Measurements from ENCODE around the gene SCOC. TPM values are rescaled to one million over a fixed set of nuclear protein-coding genes. Genes with fewer than 3 reads are reported as not detected.
"Not testable (repeated sequence)": the region's sequence is repeated elsewhere in the genome, so short reads cannot be mapped to it uniquely, and the experiment has no call there.

Gene SCOC
- total RNA-seq, 1 experiment from 2014 or later = 83.0 TPM

DNA sequence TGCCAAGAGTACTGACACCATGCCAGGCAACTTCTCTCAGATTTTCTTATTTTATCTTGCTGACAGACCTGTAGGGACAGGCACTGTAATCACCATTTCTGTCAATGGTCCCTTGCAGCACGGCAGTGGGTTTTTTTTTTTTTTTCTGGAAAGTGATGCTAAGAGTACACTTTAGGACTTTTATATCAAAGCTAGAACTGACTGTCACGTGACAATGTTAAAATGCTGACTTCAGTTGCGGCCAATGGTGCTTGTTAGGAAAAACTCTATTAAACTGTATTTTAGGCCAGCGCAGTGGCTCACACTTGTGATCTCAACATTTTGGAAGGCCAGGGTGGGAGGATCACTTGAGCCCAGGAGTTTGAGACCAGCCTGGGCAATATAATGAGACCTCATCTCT, 12.3 kb upstream of the SCOC start:
- no peak for DNase-seq (ENCODE audit: low read depth)

DNA sequence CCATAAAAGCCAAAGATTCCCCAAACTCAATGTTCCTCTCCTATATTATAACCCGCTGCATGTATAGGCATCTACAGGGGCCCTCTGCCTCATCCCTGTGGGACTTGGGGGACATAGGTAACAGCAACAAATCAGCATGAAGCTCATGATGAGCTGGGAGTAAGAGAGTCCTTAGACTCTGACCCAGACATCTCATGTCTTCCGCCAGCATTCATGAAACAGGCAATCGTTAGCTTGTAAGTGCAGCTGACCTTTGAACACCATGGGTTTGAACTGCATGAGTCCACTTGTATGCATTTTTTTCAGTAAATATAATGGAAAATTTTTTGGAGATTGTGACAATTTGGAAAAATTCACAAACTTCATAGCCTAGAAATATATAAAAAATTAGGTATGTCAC, 10.4 kb upstream of the SCOC start:
- DNase-seq (ENCODE audit: low read depth) = no peak

DNA sequence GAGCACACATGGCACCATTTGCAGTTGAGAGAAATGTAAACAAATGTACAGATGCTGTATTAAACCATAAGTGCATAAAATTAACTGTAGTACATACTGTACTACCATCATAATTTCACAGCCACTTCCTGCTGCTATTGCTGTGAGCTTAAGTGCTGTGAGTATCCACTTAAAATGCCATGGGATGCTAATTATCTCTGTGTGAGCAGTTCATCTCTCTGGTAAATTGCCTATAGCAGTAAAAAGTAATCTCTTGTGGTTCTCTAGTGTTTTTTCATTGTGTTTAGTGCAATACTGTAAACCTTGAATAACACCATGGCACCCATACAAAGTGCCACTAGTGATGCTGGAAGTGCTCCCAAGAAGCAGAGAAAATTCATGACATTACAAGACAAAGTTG, 9.9 kb upstream of the SCOC start:
- DNase-seq (ENCODE audit: low read depth) = no peak

DNA sequence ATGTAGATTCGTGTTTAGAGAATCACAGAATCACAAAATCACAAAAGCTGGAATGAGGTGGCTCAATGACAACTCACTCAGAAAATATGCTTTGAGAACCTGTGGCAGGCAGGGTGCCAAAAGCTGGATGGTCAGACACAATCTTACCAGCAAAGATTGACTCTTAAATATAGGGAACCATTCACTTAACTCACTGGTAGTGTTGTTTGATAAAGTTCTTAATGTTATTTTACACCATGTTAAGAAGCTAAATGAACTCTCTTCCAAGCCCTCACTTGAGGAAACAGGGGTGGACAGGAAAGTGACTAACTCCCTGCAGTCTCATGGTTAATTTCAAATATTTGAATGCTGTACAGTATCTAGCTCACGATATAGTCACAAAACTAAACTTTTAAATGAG, 5.7 kb upstream of the SCOC start:
- DNase-seq (ENCODE audit: low read depth) = peak; percentile 79

DNA sequence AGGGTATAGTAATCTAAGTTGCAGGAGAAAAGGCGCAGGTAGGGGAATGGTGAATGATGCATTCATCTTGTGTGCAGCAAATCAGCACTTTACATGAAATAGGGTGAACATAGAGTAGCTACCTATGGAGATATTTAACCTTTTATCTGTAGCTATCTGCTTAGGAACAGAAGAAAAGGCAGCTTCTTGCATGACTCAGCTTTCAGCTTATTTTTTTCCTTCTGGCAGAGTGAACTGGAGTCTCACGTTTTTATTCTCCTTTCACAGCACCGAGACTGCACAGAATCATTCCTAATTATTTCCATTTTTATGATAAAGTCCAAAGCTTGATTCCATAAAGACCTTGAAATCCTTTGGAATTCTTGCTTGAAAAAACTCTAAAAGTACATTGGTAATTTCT, 4.8 kb upstream of the SCOC start:
- DNase-seq (ENCODE audit: low read depth) = peak; percentile 19

DNA sequence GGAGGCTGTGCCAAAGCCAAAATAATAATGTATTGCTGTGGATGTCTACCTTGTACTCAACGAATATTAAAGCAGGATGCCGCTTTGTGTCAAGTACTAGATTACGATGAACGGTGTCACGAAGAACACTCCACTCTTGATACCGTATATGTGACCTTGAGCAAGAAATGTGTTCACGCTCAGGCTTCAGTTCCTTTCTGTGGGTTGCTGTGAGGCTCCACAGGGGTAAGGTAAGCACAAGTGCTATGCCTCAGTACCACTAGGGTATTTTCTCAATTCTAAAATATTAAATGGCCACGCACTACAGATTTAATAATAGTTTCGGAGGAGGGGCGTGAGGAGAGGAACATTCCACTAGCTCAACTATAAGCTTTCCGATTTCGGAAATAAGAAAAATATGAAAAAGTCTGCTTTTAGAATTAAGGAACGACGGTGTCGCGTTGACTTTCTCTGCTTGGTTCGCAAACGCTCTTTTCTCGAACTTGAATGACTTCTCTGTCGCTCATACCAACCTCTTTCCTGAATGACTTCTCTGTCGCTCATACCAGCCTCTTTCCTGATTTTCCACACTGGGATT, 607 bp upstream of the SCOC start:
- peak; percentile 25 for DNase-seq (ENCODE audit: low read depth)

DNA sequence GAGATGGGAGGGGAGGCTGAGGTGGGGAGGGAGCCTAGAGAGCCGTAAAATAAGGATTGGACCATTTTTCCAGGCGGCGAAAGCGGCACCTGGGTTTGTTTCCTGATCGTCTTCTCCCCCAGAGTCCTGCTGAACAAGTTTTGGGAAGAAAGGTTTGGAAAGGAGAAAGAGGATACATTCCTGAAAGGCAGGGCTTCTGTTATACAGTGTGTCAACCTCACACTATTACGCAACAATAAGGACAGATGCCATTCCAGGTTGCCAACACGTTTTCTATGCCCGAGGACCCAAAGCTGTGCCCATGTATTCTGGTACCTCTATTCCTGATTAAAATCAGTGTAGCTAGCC, 658 bp downstream of the SCOC start:
- DNase-seq (ENCODE audit: low read depth) = no peak

DNA sequence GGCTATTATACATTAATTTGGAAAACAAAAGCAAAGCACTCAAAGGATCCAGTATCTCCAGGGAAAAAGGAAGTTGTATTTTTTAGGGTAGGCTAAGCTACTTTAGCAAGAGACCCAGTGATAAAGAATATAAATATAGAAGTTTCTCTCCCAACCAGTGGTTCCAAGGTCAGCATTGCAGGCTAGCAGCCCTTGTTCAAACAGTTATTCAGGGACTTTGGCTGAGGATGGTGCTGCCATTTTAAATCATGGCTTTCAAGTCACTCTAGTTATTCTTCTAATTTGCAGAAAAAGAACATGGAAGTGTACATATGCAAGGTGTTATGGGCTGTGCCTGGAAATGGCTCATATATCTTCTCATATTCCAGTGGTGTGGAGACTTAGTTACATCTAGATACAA, 9.3 kb downstream of the SCOC start:
- no peak for DNase-seq (ENCODE audit: low read depth)

DNA sequence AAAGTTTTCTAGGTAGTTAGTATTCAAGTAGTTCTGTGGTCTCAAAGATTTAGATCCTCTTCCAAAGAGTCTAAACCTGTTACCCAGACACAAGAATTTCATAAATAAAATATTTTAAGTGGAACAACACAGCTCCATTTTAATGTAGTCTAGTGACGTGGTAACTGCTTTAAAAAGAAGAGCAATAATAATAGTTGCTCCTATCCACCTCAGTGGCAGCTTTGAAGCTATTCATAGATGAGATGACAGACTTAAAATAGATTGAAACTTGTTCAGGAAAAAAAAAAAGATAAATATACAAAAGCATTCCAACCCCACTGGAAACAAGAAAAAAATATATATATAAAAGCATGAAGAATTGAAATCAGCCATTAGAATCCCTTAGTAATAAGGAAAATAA, 14.6 kb downstream of the SCOC start:
- DNase-seq (ENCODE audit: low read depth) = no peak

DNA sequence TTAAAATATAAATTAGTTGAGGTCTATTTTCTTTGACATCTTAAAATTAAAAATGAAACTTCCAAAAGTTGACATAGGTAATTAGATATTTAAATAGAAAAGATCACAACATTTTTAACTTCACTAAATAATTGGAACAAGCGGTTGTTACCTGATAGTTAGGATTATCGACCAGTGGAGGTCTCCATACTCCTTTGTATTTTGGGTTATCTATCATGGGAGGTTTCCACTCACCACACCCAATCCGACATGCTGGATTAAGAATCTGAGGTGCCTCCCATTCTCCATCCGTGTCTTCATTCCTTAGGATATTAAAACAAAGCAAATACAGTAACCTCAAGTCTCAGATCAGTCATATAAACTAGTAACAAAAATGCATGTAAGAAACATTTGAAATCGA, 22.2 kb downstream of the SCOC start:
- DNase-seq (ENCODE audit: low read depth) = peak; percentile 1

DNA sequence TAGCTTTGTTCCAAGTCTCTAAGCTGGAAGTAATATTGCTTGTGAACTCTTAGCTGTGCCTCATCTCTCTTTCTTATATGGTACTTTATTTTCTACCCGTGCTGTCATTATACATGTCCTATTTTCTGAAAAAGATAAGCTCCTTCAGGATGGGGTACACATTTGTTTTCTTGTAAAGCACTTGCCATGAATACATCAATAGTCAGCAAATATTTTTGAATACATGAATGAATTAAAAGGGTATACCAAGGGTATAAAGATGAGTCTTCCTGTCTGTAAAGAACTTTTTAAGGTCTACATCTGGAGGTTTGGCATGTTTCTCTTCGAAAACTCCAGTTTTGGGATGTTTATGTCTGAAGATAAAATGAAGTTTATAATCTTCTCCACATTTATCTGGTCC, 26.7 kb downstream of the SCOC start:
- DNase-seq (ENCODE audit: low read depth) = no peak

DNA sequence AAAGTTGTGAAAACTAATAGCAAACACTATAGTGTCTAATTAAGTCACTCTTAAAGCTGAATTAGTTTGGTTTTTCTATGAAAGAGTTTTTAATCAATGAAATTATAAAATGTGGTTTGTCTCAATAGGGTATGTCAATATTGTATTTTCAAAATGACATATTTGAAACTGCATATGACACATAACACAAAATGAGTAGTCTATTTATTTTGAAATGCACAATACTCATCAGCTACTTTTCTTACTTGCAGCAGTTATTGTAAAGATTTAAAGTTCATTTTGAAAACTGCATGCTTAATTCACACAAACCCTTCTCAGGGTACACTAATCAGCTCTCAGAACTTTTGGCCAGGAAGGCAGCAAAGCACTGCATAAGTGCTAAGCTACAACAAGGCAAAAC, 32.8 kb downstream of the SCOC start:
- no peak for DNase-seq (ENCODE audit: low read depth)

DNA sequence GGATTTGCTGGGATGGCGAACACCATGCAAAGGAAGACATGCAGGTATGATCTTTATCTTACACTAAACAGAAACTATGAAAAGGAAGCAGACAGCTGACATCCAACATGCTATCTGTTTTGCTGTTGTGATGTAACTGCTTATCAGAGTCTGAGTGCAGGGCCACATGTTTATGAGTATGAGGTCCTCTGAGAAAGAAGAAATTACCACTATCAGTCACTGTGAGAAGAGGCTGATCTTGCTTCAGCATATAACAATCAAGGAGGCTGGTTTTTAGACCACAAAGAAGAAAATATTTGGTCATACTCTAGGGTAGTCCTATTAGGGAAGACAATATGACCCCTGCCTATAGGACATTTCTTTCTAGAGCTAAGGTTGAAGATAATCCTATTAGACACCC, 35.5 kb downstream of the SCOC start:
- no peak for DNase-seq (ENCODE audit: low read depth)

DNA sequence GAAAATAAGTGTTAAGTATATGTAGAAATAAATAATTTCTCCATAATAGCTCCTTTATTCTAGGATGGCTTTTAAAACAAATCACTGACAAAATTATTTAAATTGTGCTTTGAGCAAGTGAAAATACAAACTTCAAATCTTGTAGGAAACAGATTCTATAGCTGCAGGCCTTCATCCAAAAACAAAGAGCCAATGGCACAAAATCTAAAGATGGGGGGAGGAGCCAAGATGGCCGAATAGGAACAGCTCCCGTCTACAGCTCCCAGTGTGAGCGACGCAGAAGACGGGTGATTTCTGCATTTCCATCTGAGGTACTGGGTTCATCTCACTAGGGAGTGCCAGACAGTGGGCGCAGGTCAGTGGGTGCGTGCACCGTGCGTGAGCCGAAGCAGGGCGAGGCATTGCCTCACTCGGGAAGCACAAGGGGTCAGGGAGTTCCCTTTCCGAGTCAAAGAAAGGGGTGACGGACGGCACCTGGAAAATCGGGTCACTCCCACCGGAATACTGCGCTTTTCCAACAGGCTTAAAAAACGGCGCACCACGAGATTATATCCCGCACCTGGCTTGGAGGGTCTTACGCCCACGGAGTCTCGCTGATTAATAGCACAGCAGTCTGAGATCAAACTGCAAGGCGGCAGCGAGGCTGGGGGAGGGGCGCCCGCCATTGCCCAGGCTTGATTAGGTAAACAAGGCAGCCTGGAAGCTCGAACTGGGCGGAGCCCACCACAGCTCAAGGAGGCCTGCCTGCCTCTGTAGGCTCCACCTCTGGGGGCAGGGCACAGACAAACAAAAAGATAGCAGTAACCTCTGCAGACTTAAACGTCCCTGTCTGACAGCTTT, 39.9 kb downstream of the SCOC start:
- not testable (repeated sequence) for DNase-seq (ENCODE audit: low read depth)

DNA sequence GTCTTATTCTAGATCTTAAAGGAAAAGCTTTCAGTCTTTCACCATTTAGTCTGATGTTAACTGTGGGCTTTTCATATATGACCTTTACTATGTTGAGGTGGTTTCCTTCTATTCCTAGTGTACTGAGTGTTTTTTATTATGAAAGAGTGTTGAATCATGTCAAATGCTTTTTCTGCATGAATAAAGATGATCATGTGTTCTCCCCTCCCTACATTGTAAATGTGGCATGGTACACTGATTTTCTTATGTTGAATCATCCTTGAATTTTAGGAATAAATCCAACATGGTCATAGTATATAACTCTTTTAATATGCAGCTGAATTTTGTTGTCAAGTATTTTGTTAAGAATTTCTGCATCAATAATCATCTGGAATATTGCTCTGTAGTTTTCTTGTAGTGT, 49.7 kb downstream of the SCOC start:
- peak; percentile 19 for DNase-seq (ENCODE audit: low read depth)

DNA sequence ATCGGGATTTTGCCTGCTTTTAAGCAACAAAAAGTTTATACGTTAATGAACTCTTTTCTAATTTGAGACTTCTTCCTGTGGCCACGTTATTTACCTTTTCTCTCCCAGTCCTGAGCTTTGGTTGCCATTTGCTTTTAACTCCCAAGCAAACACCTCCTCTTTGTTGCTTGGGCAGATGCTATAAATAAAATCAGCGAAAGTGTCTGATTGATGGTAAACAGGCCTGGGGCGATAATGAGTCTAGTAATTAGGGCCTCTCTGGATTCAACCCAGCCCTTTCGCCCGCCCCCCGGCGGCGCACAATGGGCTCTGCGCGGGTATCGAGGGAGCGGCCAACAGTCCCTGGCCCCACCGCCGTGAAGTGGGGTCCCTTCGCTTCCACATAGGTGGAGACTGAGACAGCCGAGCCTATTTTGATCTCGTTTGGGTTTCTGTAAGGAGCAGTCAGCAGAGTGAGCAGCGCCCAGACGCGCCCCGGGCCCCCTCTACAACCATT, 53.2 kb downstream of the SCOC start:
- no peak for DNase-seq (ENCODE audit: low read depth)

DNA sequence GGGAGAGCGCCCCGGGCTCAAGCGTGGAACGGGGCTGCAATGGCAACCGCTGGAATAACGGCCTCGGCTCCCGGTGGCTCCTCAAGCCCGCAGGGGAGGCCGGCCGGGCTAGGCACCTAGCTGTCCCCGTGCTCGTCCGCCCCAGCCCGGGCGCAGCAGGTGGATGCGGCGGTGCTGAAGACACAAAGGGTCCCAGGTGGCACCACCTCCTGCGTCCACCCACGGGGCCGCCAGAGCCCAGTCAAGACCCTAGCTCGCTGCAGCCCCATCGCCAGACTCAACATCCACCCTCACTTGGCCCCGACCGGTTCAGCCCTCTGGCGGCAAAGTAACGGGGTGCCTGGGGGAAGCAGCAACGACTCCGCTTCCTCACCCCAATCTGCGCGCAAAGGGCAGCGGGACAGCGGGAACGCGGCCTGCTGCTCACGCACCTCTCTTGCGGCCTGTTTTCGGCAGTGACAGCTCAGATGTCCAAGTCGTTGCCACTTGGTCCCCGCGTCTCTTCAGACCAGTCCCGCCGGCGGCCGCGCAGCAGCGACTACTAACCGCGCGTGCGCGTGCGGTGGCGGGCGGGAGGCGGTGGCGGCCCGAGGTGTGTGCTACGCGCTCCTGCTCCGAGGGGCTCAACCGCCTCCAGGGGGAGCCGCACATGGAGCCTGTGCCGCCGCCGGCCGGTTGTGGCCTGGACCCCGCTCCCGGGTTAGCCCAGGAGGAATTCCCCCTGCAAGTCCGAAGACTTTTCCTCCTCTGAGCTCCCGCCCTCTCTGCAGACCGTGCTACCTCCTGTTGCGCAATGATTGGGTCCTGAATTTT, 53.9 kb downstream of the SCOC start, which contains the start of gene CLGN:
Gene CLGN, minus strand, starts transcription at position 543 of the 813 bp plus-strand sequence. CDS start 14,570 bp downstream, outside the sequence.
- peak; percentile 55 for DNase-seq (ENCODE audit: low read depth)

DNA sequence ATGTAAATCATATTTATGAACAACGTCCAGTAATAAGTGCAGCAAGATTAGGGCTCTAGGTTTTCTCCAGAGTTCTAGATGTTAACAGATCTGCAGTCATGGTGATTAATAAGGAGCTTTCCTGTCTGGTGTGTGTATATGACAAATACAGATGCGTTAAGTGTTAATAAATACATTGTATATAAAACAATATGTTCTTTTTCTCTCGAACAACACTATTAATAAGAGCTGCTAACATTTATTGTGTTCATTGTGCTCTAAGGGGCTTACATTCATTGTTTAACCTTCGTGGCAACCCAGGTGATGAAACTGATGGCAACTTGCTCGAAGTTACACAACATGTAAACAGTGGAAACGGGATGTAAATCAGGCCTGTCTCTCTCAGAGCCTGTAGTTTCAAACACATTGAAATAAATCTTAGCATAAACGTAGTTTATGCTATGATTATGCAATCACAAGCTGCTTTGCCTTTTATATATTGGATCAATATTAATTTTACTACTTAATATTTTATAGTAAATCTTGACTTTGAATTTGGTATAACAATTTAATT, 54.5 kb downstream of the SCOC start:
- no peak for DNase-seq (ENCODE audit: low read depth)

Measured in M059J (cell line).